ENCODE results near the gene OSBP2. TPM values are rescaled to one million over a fixed set of nuclear protein-coding genes. Genes with fewer than 3 reads are reported as not detected.

OSBP2 gene
- total and polyA plus RNA-seq, 2 experiments from 2014 or later: 2.1 to 2.9 TPM

GRCh38 chr22:30940685-30941362 lies 246.2 kb downstream of the OSBP2 start:
- TF ChIP-seq REST (IDR thresholded peaks at IDR 0.05; ENCODE audit: unreplicated experiment) (no peak), POLR2AphosphoS5 (IDR thresholded peaks at IDR 0.05; ENCODE audit: low read depth) (no peak), CREB1 (CRISPR knock-in tag; IDR thresholded peaks at IDR 0.05; ENCODE audit: low read depth) (no peak), EZH2phosphoT487 (IDR thresholded peaks at IDR 0.05; ENCODE audit: unreplicated experiment) (no peak), ZNF114 (CRISPR knock-in tag; IDR thresholded peaks at IDR 0.05) (no peak), ZNF331 (CRISPR knock-in tag; IDR thresholded peaks at IDR 0.05; ENCODE audit: low read depth) (no peak), JUNB (IDR thresholded peaks at IDR 0.05; ENCODE audit: unreplicated experiment) (no peak), EZH2 (IDR thresholded peaks at IDR 0.05; ENCODE audit: low read depth, unreplicated experiment) (no peak), ETS1 (IDR thresholded peaks at IDR 0.05) (no peak)
- no peak for DNase-seq (ENCODE audit: low spot score)
- H3F3A ChIP-seq (replicated peaks; ENCODE audit: low read depth): no peaks in the 10 kb centered on the region
- peaks cover 91% of the 10 kb centered on the region for H3K36me3 ChIP-seq (ENCODE audit: insufficient read depth)
- no peaks in the 10 kb centered on the region for H3K9me3 Mint-ChIP-seq
- H3K4me1 ChIP-seq (ENCODE audit: insufficient read depth): no peaks in the 10 kb centered on the region
- peaks cover 3% of the 10 kb centered on the region for H3K27me3 Mint-ChIP-seq (ENCODE audit: insufficient read depth, low read depth, poor library complexity)
- H3K4me2 ChIP-seq: no peak overlapping the region
- H3K27ac Mint-ChIP-seq: no peak overlapping the region
- H3K9me2 ChIP-seq (ENCODE audit: insufficient read depth): no peaks in the 10 kb centered on the region
- H3K36me3 Mint-ChIP-seq (ENCODE audit: low read depth): peaks cover 71% of the 10 kb centered on the region
- no peak for ATAC-seq
- no peak overlapping the region for H3K4me3 ChIP-seq
- H2AFZ ChIP-seq: no peak overlapping the region
- peaks cover 30% of the 10 kb centered on the region for H4K20me1 ChIP-seq (replicated peaks; ENCODE audit: insufficient read depth)
- no peak overlapping the region for H3K4me3 Mint-ChIP-seq
- no peaks in the 10 kb centered on the region for H3K4me1 Mint-ChIP-seq
- H3K27me3 ChIP-seq (ENCODE audit: insufficient read depth): no peaks in the 10 kb centered on the region
- H3K27ac ChIP-seq (ENCODE audit: low read depth): no peak overlapping the region
- peaks cover 7% of the 10 kb centered on the region; the same call in 1 of the 2 replicates for H3K79me2 ChIP-seq (replicated peaks; ENCODE audit: insufficient read depth)

GRCh38 chr22:30941363-30941740 lies 246.7 kb downstream of the OSBP2 start:
- no peak overlapping the region for H3K27ac ChIP-seq (ENCODE audit: low read depth)
- no peaks in the 10 kb centered on the region for H3K9me2 ChIP-seq (ENCODE audit: insufficient read depth)
- H3K27me3 ChIP-seq (ENCODE audit: insufficient read depth): no peaks in the 10 kb centered on the region
- no peak overlapping the region for H3K4me2 ChIP-seq
- H3F3A ChIP-seq (replicated peaks; ENCODE audit: low read depth): no peaks in the 10 kb centered on the region
- H3K27ac Mint-ChIP-seq: no peak overlapping the region
- no peak overlapping the region for H2AFZ ChIP-seq
- H3K4me3 Mint-ChIP-seq: no peak overlapping the region
- H3K9me3 Mint-ChIP-seq: no peaks in the 10 kb centered on the region
- peaks cover 91% of the 10 kb centered on the region for H3K36me3 ChIP-seq (ENCODE audit: insufficient read depth)
- H3K4me3 ChIP-seq: no peak overlapping the region
- H3K36me3 Mint-ChIP-seq (ENCODE audit: low read depth): peaks cover 66% of the 10 kb centered on the region
- H4K20me1 ChIP-seq (replicated peaks; ENCODE audit: insufficient read depth): peaks cover 29% of the 10 kb centered on the region
- no peaks in the 10 kb centered on the region for H3K4me1 ChIP-seq (ENCODE audit: insufficient read depth)
- no peak for ATAC-seq
- DNase-seq (ENCODE audit: low spot score): no peak
- peaks cover 11% of the 10 kb centered on the region; the same call in 1 of the 2 replicates for H3K79me2 ChIP-seq (replicated peaks; ENCODE audit: insufficient read depth)
- H3K27me3 Mint-ChIP-seq (ENCODE audit: insufficient read depth, low read depth, poor library complexity): peaks cover 3% of the 10 kb centered on the region
- no peaks in the 10 kb centered on the region for H3K4me1 Mint-ChIP-seq
- no peak for TF ChIP-seq ZNF114 (CRISPR knock-in tag; IDR thresholded peaks at IDR 0.05)
- no peak for TF ChIP-seq CTCF (conservative IDR thresholded peaks at IDR 0.05; ENCODE audit: low read depth in 2 of 2)
- no peak for TF ChIP-seq ETS1 (IDR thresholded peaks at IDR 0.05)
- TF ChIP-seq REST (IDR thresholded peaks at IDR 0.05; ENCODE audit: unreplicated experiment): no peak
